H9 (cell line): ENCODE measurements around the gene FAM83C. TPM values are rescaled to one million over a fixed set of nuclear protein-coding genes. Genes with fewer than 3 reads are reported as not detected.

Source experiments
- DNase-seq: peaks from one replicate; pipeline ENCODE4 v3.0.0-alpha.2; 2017
- H2AFZ ChIP-seq: one replicate; pipeline ENCODE4 v1.6.1; 2013; ENCODE audit warnings: mild to moderate bottlenecking, low read length, control low read depth, moderate library complexity
- H2AK5ac ChIP-seq: 2 replicates; pipeline ENCODE4 v1.6.1; 2013; ENCODE audit warnings: low read length, control low read depth, mixed read lengths; ENCODE audit not compliant: insufficient read length
- H2BK120ac ChIP-seq: one replicate; pipeline ENCODE4 v1.6.1; 2013; ENCODE audit warnings: low read depth, mild to moderate bottlenecking, low read length, control low read depth, inconsistent platforms; ENCODE audit not compliant: poor library complexity, severe bottlenecking
- H2BK12ac ChIP-seq: 2 replicates; pipeline ENCODE4 v1.6.1; 2013; ENCODE audit warnings: low read length, control low read depth, mixed read lengths, low read depth; ENCODE audit not compliant: insufficient read length
- H2BK15ac ChIP-seq: 2 replicates; pipeline ENCODE4 v1.6.1; 2013; ENCODE audit warnings: low read depth, low read length, control low read depth
- H2BK20ac ChIP-seq: one replicate; pipeline ENCODE4 v1.6.1; 2013; ENCODE audit warnings: low read depth, mild to moderate bottlenecking, low read length, control low read depth, inconsistent platforms; ENCODE audit not compliant: poor library complexity, severe bottlenecking
- H2BK5ac ChIP-seq: 2 replicates; pipeline ENCODE4 v1.6.1; 2013; ENCODE audit warnings: low read length, control low read depth, mixed read lengths; ENCODE audit not compliant: insufficient read length
- H3K14ac ChIP-seq: 2 replicates; pipeline ENCODE4 v1.6.1; 2013; ENCODE audit warnings: low read length, control low read depth; ENCODE audit not compliant: insufficient read depth
- H3K18ac ChIP-seq: 2 replicates; pipeline ENCODE4 v1.6.1; 2013; ENCODE audit warnings: low read depth, mild to moderate bottlenecking, mixed read lengths, low read length, control low read depth; ENCODE audit not compliant: insufficient read length
- H3K23ac ChIP-seq: 2 replicates; pipeline ENCODE4 v1.6.1; 2013; ENCODE audit warnings: low read length, control low read depth, mixed read lengths, low read depth; ENCODE audit not compliant: insufficient read length
- H3K23me2 ChIP-seq: 2 replicates; pipeline ENCODE4 v1.6.1; 2013; ENCODE audit warnings: low read depth, mild to moderate bottlenecking, mixed read lengths, low read length, control low read depth; ENCODE audit not compliant: insufficient read length, poor library complexity, severe bottlenecking
- H3K27ac ChIP-seq: 2 replicates; pipeline ENCODE4 v1.5.1; 2013; ENCODE audit warnings: low read length, control low read depth, mixed read lengths, low read depth; ENCODE audit not compliant: insufficient read length
- H3K27me3 ChIP-seq: 2 replicates; pipeline ENCODE4 v1.6.1; 2013; ENCODE audit warnings: low read length, control low read depth, inconsistent platforms; ENCODE audit not compliant: insufficient read depth
- H3K4ac ChIP-seq: 2 replicates; pipeline ENCODE4 v1.6.1; 2013; ENCODE audit warnings: low read depth, mild to moderate bottlenecking, control low read depth, inconsistent platforms, low read length, moderate library complexity
- H3K4me1 ChIP-seq: 2 replicates; pipeline ENCODE4 v1.6.1; 2013; ENCODE audit warnings: low read length, control low read depth, inconsistent platforms; ENCODE audit not compliant: insufficient read depth
- H3K4me2 ChIP-seq: 2 replicates; pipeline ENCODE4 v1.6.1; 2013; ENCODE audit warnings: low read length, control low read depth, mixed read lengths; ENCODE audit not compliant: insufficient read length, insufficient read depth
- H3K56ac ChIP-seq: 2 replicates; pipeline ENCODE4 v1.6.1; 2013; ENCODE audit warnings: low read depth, mild to moderate bottlenecking, mixed read lengths, low read length, control low read depth; ENCODE audit not compliant: insufficient read length
- H3K79me1 ChIP-seq: 2 replicates; pipeline ENCODE4 v1.6.1; 2013; ENCODE audit warnings: low read depth, mild to moderate bottlenecking, moderate library complexity, low read length, control low read depth, inconsistent platforms; ENCODE audit not compliant: insufficient read depth, poor library complexity, severe bottlenecking
- H3K79me2 ChIP-seq: 2 replicates; pipeline ENCODE4 v1.6.1; 2013; ENCODE audit warnings: low read length, control low read depth, inconsistent platforms; ENCODE audit not compliant: insufficient read depth
- H3K9ac ChIP-seq: 2 replicates; pipeline ENCODE4 v1.6.1; 2013; ENCODE audit warnings: low read length, control low read depth, mixed read lengths; ENCODE audit not compliant: insufficient read length; ENCODE audit errors: extremely low read depth
- H3K9me3 ChIP-seq: one replicate; pipeline ENCODE4 v1.6.1; 2013; ENCODE audit warnings: low read depth, low read length, inconsistent platforms; ENCODE audit not compliant: control insufficient read depth
- H3T11ph ChIP-seq: one replicate; pipeline ENCODE4 v1.6.1; 2013; ENCODE audit warnings: mild to moderate bottlenecking, low read length, control low read depth, inconsistent platforms
- H4K20me1 ChIP-seq: one replicate; pipeline ENCODE4 v1.6.1; 2013; ENCODE audit not compliant: control insufficient read depth, insufficient read length, insufficient read depth
- H4K5ac ChIP-seq: 2 replicates; pipeline ENCODE4 v1.6.1; 2013; ENCODE audit warnings: low read depth, mild to moderate bottlenecking, mixed read lengths, low read length, control low read depth; ENCODE audit not compliant: insufficient read length
- H4K8ac ChIP-seq: replicated peaks from 2 replicates; pipeline ENCODE4 v1.6.1; 2013; ENCODE audit warnings: low read length, control low read depth, mixed read lengths, low read depth; ENCODE audit not compliant: insufficient read length
- H4K91ac ChIP-seq: 2 replicates; pipeline ENCODE4 v1.6.1; 2013; ENCODE audit warnings: low read depth, mild to moderate bottlenecking, moderate library complexity, mixed read lengths, low read length, control low read depth; ENCODE audit not compliant: insufficient read length
- H3K27ac Mint-ChIP-seq, 3 experiments: 2 replicates in 2 of 3; 3 replicates in 1 of 3; pipeline ENCODE4 v1.8.0; 2020 to 2021; ENCODE audit warnings: mixed read lengths in 3 of 3, mild to moderate bottlenecking in 1 of 3, moderate library complexity in 1 of 3
- H3K27me3 Mint-ChIP-seq: 2 replicates; pipeline ENCODE4 v1.8.0; 2021; ENCODE audit warnings: low read depth, mild to moderate bottlenecking, moderate library complexity, mixed read lengths
- H3K36me3 Mint-ChIP-seq, 3 experiments: 2 replicates in 2 of 3; 3 replicates in 1 of 3; pipeline ENCODE4 v1.8.0; 2020 to 2021; ENCODE audit warnings: low read depth in 3 of 3, mixed read lengths in 3 of 3; ENCODE audit not compliant: insufficient read depth in 1 of 3
- H3K4me1 Mint-ChIP-seq, 2 experiments: 2 replicates each; pipeline ENCODE4 v1.8.0; 2020; ENCODE audit warnings: mixed read lengths in 2 of 2
- H3K4me3 Mint-ChIP-seq, 2 experiments: 2 replicates in 1 of 2; 3 replicates in 1 of 2; pipeline ENCODE4 v1.8.0; 2020 to 2021; ENCODE audit warnings: mild to moderate bottlenecking in 2 of 2, mixed read lengths in 2 of 2, moderate library complexity in 1 of 2
- H3K9me3 Mint-ChIP-seq, 2 experiments: 2 replicates in 1 of 2; 3 replicates in 1 of 2; pipeline ENCODE4 v1.8.0; 2020; ENCODE audit warnings: mild to moderate bottlenecking in 2 of 2, mixed read lengths in 2 of 2, moderate library complexity in 1 of 2
- CTCF ChIP-seq: fragments of 200-600 bp; sonication (generic); conservative IDR thresholded peaks from 3 replicates; pipeline ENCODE4 v1.8.0; 2021; ENCODE audit warnings: antibody characterized with exemption, mild to moderate bottlenecking
- WGBS: extraction: QIAGEN DNeasy Blood & Tissue Kit; methylation state at CpG from one replicate; pipeline ENCODE4 v1.1.7; 2013; ENCODE audit warnings: missing lambda C conversion rate, low lambda C conversion rate, mixed read lengths; ENCODE audit not compliant: insufficient read length; ENCODE audit errors: extremely low coverage; 5-methylcytosine and 5-hydroxymethylcytosine counted together
- total RNA-seq: library from RNA; stranded (reverse); gene quantifications from 2 replicates; pipeline ENCODE4 v1.2.1, GENCODE V29; 2021

Gene FAM83C
- total RNA-seq, 1 experiment from 2014 or later = not detected

- Histone ChIP-seq H2AFZ (no peak overlapping the region), H4K91ac (no peak overlapping the region), H3K79me2 (no peaks in the 10 kb centered on the region), H3K27me3 (no peaks in the 10 kb centered on the region), H3K23me2 (no peaks in the 10 kb centered on the region), H4K8ac (no peak overlapping the region), H3K9me3 (no peaks in the 10 kb centered on the region), H3K23ac (no peak overlapping the region), H2BK12ac (no peak overlapping the region), H2BK5ac (no peak overlapping the region), H4K5ac (no peak overlapping the region), H4K20me1 (no peaks in the 10 kb centered on the region), H3K27ac (no peak overlapping the region), H3K4me2 (no peak overlapping the region), H2BK15ac (no peak overlapping the region), H3K4me1 (peaks cover 7% of the 10 kb centered on the region; the same call in 1 of the 2 replicates), H3K9ac (no peak overlapping the region), H3T11ph (no peak overlapping the region), H3K56ac (no peak overlapping the region), H2BK120ac (no peak overlapping the region), H3K18ac (no peak overlapping the region), H3K14ac (no peak overlapping the region), H3K4ac (no peak overlapping the region), H3K79me1 (no peaks in the 10 kb centered on the region), H2BK20ac (no peak overlapping the region), H2AK5ac (no peak overlapping the region)
- no peak for TF ChIP-seq CTCF
- H3K4me3 Mint-ChIP-seq = no peak overlapping the region
- peaks cover 26% of the 10 kb centered on the region in 2 experiments for H3K4me1 Mint-ChIP-seq
- no peaks in the 10 kb centered on the region for H3K27me3 Mint-ChIP-seq
- WGBS = no CpG with 5 or more reads among the region's 5 CpGs
- no peak for DNase-seq
- no peaks in the 10 kb centered on the region for H3K9me3 Mint-ChIP-seq
- H3K27ac Mint-ChIP-seq = 0 out of 7 replicates have a peak overlapping the region, but pooled peaks of 1 of the 3 experiments have one; percentile 37
- H3K36me3 Mint-ChIP-seq = peaks cover 2 to 7% (median 2%) of the 10 kb centered on the region in 3 experiments; a peak in 4 of 7 replicates
These were observed 25.4 kb upstream of the FAM83C start for GRCh38 chr20:35317416-35318210.
